Stimulated activated memory B cell treated with anti-CD40 and anti-IgM and Interleukin-4, amounts not matched to agents 10 μg/mL and 1 μg/mL and 100 μg/mL, for 72 hours (primary cell): ENCODE measurements around the gene PLSCR3.

ENCODE experiments used
- ATAC-seq: fragments of 150-1000 bp; cut with Tn5 transposase; 2 replicates; pipeline ENCODE4 v1.10.0; 2021
- H3K27ac Mint-ChIP-seq: one replicate; pipeline ENCODE4 v1.8.0; 2022; ENCODE audit warnings: mild to moderate bottlenecking, mixed read lengths
- H3K27me3 Mint-ChIP-seq: one replicate; pipeline ENCODE4 v1.8.0; 2022; ENCODE audit warnings: mixed read lengths
- H3K36me3 Mint-ChIP-seq: one replicate; pipeline ENCODE4 v1.8.0; 2022; ENCODE audit warnings: mixed read lengths
- H3K4me1 Mint-ChIP-seq: one replicate; pipeline ENCODE4 v1.8.0; 2022; ENCODE audit warnings: mixed read lengths
- H3K4me3 Mint-ChIP-seq: one replicate; pipeline ENCODE4 v1.8.0; 2022; ENCODE audit warnings: mild to moderate bottlenecking, moderate library complexity, mixed read lengths
- H3K9me3 Mint-ChIP-seq: one replicate; pipeline ENCODE4 v1.8.0; 2022; ENCODE audit warnings: mixed read lengths

PLSCR3 gene

DNA sequence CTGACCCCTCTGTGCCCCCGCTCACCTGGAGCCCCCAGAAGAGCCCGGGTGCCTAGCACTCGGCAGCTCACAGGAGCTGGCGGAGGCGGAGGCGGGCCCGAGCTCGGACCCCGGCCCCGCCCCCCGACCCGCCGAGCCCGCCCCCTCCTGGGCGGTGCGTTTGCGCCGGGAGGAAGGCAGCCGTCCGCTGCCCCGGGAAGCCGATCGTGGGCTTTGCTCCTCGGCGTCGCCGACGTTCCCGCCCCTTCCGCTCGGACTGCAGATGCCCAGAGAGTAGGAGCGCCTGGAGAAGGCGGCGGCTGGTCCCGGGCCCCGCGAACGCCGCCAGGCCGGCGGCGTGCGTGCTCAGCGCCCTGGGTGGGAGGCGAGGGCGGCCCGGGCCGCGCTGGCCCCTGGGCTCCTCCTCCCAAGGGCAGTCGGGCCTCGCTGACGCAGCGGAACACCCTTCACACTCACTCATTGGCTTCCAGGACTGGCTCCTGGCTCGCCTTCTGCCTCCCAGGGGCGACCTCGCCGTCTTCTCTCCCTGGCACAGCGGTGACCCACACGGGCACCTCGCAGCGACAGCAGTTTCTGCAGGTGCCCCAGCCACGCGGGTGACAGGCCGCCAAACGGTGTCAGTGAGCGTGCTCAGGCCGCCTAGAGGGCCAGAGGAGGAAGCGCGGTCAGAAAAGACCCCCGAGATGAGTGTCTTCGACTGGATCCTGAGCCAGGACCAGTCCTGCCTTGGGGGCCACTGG lies at the start of gene PLSCR3:
TSS of gene PLSCR3 (minus strand) at position 74 of the 740 bp plus-strand sequence. CDS start 415 bp downstream, outside the sequence.
- peak; percentile 95 for ATAC-seq
- peaks cover 20% of the 10 kb centered on the region for H3K4me1 Mint-ChIP-seq
- peak within 1 kb of the TSS; percentile 98 for H3K4me3 Mint-ChIP-seq
- H3K9me3 Mint-ChIP-seq = no peaks in the 10 kb centered on the region
- peak within 1 kb of the TSS; percentile 80 for H3K27ac Mint-ChIP-seq
- no peaks in the 10 kb centered on the region for H3K27me3 Mint-ChIP-seq
- peaks cover 7% of the 10 kb centered on the region for H3K36me3 Mint-ChIP-seq

DNA sequence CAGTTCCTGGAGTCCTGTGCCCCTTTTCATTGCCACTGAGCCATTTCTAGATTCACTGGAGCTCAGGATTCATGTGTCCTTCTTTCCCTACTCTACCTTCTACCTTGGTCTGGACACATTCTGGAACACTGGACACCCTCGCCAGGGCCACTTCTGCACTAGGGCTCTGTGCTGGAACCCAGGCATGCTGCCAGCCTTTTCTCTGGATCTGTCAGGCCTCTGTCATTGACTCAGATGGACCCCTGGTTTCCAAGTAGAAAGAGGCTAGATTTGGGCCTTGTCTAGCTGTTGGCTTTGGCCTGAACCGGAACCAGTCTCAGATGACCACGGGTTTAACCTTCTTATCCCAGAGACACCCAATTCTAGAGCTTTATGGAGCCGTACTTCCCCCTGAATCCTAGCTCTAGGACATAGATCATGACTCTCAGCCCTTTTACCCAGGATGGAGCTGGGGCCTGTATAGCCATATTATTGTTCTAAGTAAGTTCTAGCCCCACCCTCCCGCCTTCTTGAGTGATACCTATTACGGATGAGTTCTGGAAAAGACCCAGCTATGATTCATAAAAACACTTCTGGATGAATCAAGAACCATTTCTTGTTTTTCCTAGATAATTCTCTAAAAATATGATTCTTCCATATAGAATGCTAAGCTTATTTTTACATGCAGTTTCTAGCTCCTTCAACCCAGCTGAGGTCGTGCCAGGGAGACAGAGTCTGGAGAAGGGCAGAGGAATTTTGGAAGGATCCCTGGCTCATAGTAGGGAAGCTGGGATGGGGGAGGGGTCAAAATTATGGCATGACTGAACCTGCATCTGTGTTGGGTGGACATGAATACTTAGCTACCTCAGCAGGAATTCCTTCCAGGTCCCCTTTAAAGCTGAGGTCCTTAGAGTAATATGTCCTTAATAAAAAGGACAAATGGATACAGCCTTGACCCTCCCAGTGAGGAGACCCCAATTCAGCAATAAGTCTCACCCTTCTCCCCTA lies 49.5 kb upstream of the PLSCR3 start:
- H3K27me3 Mint-ChIP-seq = peaks cover 86% of the 10 kb centered on the region
- H3K4me3 Mint-ChIP-seq = no peak overlapping the region
- no peak overlapping the region for H3K27ac Mint-ChIP-seq
- H3K4me1 Mint-ChIP-seq = peaks cover 29% of the 10 kb centered on the region
- no peak for ATAC-seq
- H3K9me3 Mint-ChIP-seq = no peaks in the 10 kb centered on the region
- peaks cover 3% of the 10 kb centered on the region for H3K36me3 Mint-ChIP-seq

DNA sequence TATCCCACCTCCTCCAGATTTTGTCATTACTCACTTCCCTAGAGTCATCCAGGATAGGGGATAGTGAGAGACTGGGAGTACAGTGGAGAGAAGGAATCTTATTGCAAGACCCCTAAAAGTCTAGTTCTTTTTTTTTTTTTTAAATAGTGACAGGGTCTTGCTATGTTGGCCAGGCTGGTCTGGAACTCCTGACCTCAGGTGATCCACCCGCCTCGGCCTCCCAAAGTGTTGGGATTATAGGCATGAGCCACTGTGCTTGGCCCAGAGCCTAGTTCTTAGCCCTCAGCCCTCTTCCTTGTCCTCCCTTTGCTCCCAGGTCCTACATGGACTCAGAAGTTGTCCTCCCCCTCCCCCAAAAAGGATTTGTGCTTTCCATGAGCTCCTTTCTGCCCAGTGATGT lies 47.8 kb upstream of the PLSCR3 start:
- peaks cover 85% of the 10 kb centered on the region for H3K27me3 Mint-ChIP-seq
- peaks cover 15% of the 10 kb centered on the region for H3K36me3 Mint-ChIP-seq
- no peaks in the 10 kb centered on the region for H3K9me3 Mint-ChIP-seq
- H3K27ac Mint-ChIP-seq = no peak overlapping the region
- H3K4me3 Mint-ChIP-seq = no peak overlapping the region
- no peak for ATAC-seq
- H3K4me1 Mint-ChIP-seq = peaks cover 42% of the 10 kb centered on the region

- H3K4me1 Mint-ChIP-seq = peaks cover 50% of the 10 kb centered on the region
- H3K27me3 Mint-ChIP-seq = peaks cover 78% of the 10 kb centered on the region
- H3K27ac Mint-ChIP-seq = no peak overlapping the region
- ATAC-seq = no peak
- H3K9me3 Mint-ChIP-seq = no peaks in the 10 kb centered on the region
- no peak overlapping the region for H3K4me3 Mint-ChIP-seq
- H3K36me3 Mint-ChIP-seq = peaks cover 21% of the 10 kb centered on the region
These were observed 46.9 kb upstream of the PLSCR3 start for GRCh38 chr17:7441266-7441665.

DNA sequence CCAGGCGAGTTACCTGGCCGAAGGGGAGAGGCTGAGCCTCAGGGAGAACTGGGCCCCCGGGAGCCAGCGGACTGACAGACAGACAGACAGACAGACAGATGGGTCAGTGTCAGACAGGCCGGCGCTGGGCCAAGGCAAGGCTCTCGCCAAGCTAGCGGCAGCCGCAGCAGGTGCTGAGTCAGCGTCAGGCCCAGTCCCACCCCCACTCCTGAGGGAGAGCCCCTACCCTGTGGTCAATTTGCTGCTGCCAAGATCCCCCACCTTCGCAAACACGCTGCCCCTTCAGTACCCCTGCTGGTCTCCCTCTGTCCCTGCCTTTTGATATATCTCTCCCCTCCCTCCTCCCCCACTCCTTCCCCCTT lies 46.5 kb upstream of the PLSCR3 start:
- H3K4me3 Mint-ChIP-seq = peak overlapping the region; percentile 82
- no peak for ATAC-seq
- peaks cover 73% of the 10 kb centered on the region for H3K27me3 Mint-ChIP-seq
- H3K9me3 Mint-ChIP-seq = no peaks in the 10 kb centered on the region
- H3K36me3 Mint-ChIP-seq = peaks cover 21% of the 10 kb centered on the region
- H3K27ac Mint-ChIP-seq = peak overlapping the region; percentile 72
- H3K4me1 Mint-ChIP-seq = peaks cover 53% of the 10 kb centered on the region

GRCh38 chr17:7440113-7440833 lies 45.9 kb upstream of the PLSCR3 start:
- H3K9me3 Mint-ChIP-seq = no peaks in the 10 kb centered on the region
- peaks cover 21% of the 10 kb centered on the region for H3K36me3 Mint-ChIP-seq
- peak overlapping the region; percentile 72 for H3K27ac Mint-ChIP-seq
- H3K4me1 Mint-ChIP-seq = peaks cover 48% of the 10 kb centered on the region
- H3K27me3 Mint-ChIP-seq = peaks cover 68% of the 10 kb centered on the region
- no peak for ATAC-seq
- peak overlapping the region; percentile 82 for H3K4me3 Mint-ChIP-seq

- Mint-ChIP-seq H3K27me3 (peaks cover 62% of the 10 kb centered on the region), H3K4me3 (peak within 1 kb of the TSS; percentile 82), H3K4me1 (peaks cover 43% of the 10 kb centered on the region), H3K27ac (peak within 1 kb of the TSS; percentile 72), H3K36me3 (peaks cover 21% of the 10 kb centered on the region), H3K9me3 (no peaks in the 10 kb centered on the region)
- no peak for ATAC-seq
These were observed 45.3 kb upstream of the PLSCR3 start, which contains the start of gene FGF11 for GRCh38 chr17:7439462-7440112. TSS of gene FGF11 (plus strand) at chr17:7439512. CDS start at chr17:7439621, 109 bp downstream.

DNA sequence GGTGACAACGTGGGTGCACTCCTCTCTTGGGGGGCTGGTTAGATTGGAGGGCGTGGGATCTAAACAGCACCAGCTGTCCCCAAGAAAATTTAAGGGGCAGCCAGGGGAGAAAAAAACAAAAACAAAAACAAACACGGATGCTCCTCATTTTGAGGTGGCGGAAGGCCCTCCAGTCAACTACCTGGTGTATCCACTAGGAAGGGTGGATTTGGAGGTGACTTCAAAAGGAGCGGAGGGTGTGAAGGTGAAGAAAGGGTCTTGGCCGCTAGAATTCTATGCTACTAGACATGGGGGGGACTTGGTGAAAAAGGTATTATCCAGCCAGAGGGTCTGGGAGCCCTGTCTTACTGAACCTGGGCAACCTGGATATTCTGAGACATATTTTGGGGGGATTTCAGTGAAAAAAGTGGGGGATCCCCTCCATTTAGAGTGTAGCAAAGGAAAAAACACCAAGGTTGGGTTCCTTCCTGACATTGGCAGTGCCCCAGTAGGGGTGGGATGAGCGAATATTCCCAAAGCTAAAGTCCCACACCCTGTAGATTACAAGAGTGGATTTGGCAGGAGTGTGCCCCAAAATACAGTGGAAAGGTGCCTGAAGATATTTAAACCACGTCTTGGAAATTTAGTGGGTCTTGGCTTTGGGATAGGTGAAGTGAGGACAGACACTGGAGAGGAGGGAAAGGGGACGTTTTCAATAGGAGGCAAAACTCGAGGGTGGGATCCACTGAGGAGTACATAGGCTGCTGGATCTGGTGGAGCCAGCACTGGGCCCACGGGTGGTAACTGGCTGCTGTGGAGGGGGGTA lies 44.5 kb upstream of the PLSCR3 start:
- Mint-ChIP-seq H3K27me3 (peaks cover 57% of the 10 kb centered on the region), H3K4me3 (peak overlapping the region; percentile 59), H3K27ac (no peak overlapping the region), H3K4me1 (peaks cover 43% of the 10 kb centered on the region), H3K9me3 (no peaks in the 10 kb centered on the region), H3K36me3 (peaks cover 21% of the 10 kb centered on the region)
- no peak for ATAC-seq

GRCh38 chr17:7437950-7438614 lies 43.8 kb upstream of the PLSCR3 start:
- ATAC-seq = no peak
- H3K27ac Mint-ChIP-seq = no peak overlapping the region
- H3K27me3 Mint-ChIP-seq = peaks cover 49% of the 10 kb centered on the region
- H3K4me1 Mint-ChIP-seq = peaks cover 43% of the 10 kb centered on the region
- H3K36me3 Mint-ChIP-seq = peaks cover 21% of the 10 kb centered on the region
- H3K9me3 Mint-ChIP-seq = no peaks in the 10 kb centered on the region
- H3K4me3 Mint-ChIP-seq = peak overlapping the region; percentile 59

DNA sequence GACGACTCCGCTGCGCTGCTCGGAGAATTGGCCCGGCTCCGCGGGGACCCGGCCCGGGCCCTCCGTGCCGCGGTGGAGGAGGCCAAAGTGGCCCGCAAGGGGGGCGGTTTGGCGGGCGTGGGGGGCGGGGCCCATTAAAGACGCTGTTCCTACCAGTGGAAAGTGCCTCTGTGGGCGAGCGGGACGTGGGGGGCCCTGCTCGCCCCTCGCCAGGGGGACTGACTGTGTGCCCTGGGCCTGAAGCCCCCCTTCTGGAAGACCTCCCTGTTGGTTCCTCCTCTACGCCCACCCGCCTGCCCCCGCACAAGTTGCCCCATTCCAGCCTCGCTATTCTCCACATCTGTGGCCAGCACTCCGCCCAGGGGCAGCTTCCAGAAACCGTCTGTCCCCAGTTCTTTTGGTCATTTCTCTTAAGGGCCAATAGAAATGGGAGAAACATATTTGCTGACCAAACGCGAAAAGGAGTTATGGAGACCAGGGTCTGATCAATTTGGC lies 43.1 kb upstream of the PLSCR3 start:
- H3K36me3 Mint-ChIP-seq = peaks cover 21% of the 10 kb centered on the region
- ATAC-seq = no peak
- H3K27ac Mint-ChIP-seq = no peak overlapping the region
- peak overlapping the region; percentile 90 for H3K4me3 Mint-ChIP-seq
- H3K27me3 Mint-ChIP-seq = peaks cover 43% of the 10 kb centered on the region
- H3K4me1 Mint-ChIP-seq = peaks cover 43% of the 10 kb centered on the region
- no peaks in the 10 kb centered on the region for H3K9me3 Mint-ChIP-seq

DNA sequence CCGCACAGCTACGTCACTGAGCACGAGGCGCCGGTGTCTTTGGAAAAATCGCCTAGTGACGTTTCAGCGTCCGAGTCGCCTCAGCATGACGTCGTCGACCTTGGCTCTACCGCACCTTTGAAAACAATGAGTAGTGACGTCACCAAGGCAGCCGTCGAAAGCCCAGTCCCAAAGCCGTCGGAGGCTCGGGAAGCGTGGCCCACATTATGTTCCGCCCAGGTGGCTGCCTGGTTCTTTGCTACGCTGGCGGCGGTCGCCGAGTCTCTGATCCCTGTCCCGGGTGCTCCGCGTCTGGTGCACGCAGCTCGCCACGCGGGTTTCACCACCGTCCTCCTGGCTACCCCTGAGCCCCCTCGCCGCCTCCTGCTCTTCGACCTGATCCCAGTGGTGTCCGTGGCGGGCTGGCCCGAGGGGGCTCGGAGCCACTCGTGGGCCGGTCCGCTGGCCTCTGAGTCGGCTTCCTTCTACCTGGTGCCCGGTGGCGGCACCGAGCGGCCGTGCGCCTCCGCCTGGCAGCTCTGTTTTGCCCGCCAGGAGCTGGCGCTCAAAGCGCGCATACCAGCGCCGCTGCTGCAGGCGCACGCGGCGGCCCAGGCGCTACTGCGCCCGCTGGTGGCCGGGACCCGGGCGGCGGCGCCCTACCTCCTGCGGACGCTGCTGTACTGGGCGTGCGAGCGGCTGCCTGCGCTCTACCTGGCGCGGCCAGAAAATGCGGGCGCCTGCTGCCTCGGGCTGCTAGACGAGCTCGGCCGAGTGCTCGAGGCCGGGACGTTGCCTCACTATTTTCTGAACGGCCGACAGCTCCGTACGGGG lies 42.4 kb upstream of the PLSCR3 start:
- peak overlapping the region; percentile 90 for H3K4me3 Mint-ChIP-seq
- H3K4me1 Mint-ChIP-seq = peaks cover 43% of the 10 kb centered on the region
- ATAC-seq = peak; percentile 68
- peaks cover 36% of the 10 kb centered on the region for H3K27me3 Mint-ChIP-seq
- peaks cover 21% of the 10 kb centered on the region for H3K36me3 Mint-ChIP-seq
- H3K9me3 Mint-ChIP-seq = no peaks in the 10 kb centered on the region
- H3K27ac Mint-ChIP-seq = peak overlapping the region; percentile 81

DNA sequence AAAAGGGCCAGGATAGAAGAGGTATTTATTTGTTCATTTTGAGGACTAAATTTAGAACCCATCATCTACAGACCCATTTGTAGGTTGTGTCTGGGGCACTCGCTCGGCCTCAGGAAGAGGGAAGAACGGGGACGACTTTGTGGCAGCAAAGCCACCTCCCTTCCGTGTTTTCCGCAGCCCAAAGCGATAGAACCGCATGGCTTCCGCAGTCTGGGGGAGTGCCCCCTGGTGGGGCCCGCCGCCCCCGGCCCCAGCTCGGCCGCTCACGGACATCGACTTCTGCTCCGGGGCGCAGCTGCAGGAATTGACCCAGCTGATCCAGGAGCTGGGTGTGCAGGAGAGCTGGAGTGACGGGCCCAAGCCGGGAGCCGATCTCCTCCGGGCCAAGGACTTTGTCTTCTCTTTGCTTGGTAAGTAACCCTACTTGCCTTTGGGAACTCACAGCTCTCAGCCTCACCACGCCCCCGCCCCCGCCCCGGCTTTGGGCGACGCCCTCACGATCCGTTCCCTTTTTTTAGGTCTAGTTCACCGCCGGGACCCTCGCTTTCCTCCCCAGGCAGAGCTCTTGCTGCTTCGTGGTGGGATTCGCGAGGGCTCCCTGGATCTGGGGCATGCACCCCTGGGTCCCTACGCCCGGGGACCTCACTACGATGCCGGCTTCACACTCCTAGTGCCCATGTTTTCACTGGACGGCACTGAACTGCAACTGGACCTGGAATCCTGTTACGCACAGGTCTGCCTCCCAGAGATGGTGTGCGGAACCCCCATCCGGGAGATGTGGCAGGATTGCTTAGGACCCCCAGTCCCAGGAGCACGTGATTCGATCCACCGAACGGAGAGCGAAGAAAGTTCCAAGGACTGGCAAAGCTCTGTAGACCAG lies 41.6 kb upstream of the PLSCR3 start:
- H3K4me1 Mint-ChIP-seq = peaks cover 43% of the 10 kb centered on the region
- no peaks in the 10 kb centered on the region for H3K9me3 Mint-ChIP-seq
- H3K36me3 Mint-ChIP-seq = peaks cover 21% of the 10 kb centered on the region
- ATAC-seq = peak; percentile 37
- peak overlapping the region; percentile 90 for H3K4me3 Mint-ChIP-seq
- peak overlapping the region; percentile 81 for H3K27ac Mint-ChIP-seq
- peaks cover 32% of the 10 kb centered on the region for H3K27me3 Mint-ChIP-seq
